K562 (cell line): ENCODE data around the gene SLC25A31.

Source experiments
- ARHGAP35 ChIP-seq: fragments of 450-650 bp; IDR thresholded peaks from 2 replicates; pipeline ENCODE4 v1.6.1; 2018; ENCODE audit not compliant: partially characterized antibody
- CHCHD3 ChIP-seq: fragments of 250-450 bp; sonication (Bioruptor Pico); IDR thresholded peaks from 2 replicates; pipeline ENCODE4 v2.1.2; 2022; ENCODE audit warnings: mild to moderate bottlenecking
- FOS ChIP-seq: IDR thresholded peaks from 3 replicates; pipeline ENCODE4 v1.6.1; 2011; ENCODE audit not compliant: insufficient read length; ENCODE audit errors: extremely low read depth
- HCFC1 ChIP-seq: IDR thresholded peaks from 2 replicates; pipeline ENCODE4 v1.6.1; 2012; ENCODE audit warnings: low read depth, low read length, improper control_type of control experiment
- HDAC3 ChIP-seq: fragments of 450-650 bp; IDR thresholded peaks from 2 replicates; pipeline ENCODE4 v1.6.1; 2018; ENCODE audit warnings: borderline replicate concordance, mild to moderate bottlenecking, moderate library complexity; ENCODE audit not compliant: partially characterized antibody
- NR2C1 ChIP-seq, 2 experiments: fragments of 450-650 bp; IDR thresholded peaks; 2 replicates each; pipeline ENCODE4 v1.6.1; 2017; ENCODE audit warnings: mild to moderate bottlenecking in 2 of 2, antibody characterized with exemption in 1 of 2, inconsistent platforms in 1 of 2, missing compliant biosample characterization in 1 of 2, missing genetic modification characterization in 1 of 2
- PTBP1 ChIP-seq: fragments of 200-400 bp; formaldehyde crosslinking; IDR thresholded peaks from 2 replicates; pipeline ENCODE4 v1.6.1; 2017; ENCODE audit warnings: low read depth, low read length
- SMAD1 ChIP-seq: fragments of 150-350 bp; IDR thresholded peaks from 2 replicates; pipeline ENCODE4 v1.6.1; 2014; ENCODE audit warnings: low read length, low read depth; ENCODE audit not compliant: partially characterized antibody
- TF ChIP-seq, protein P1 (sequence below): IDR thresholded peaks from 2 replicates; pipeline ENCODE4 v1.6.1; 2014; ENCODE audit warnings: antibody characterized with exemption
- TF ChIP-seq, protein P2 (sequence below), 3 experiments: IDR thresholded peaks in 2 of 3; conservative IDR thresholded peaks in 1 of 3; 2 replicates each; pipeline ENCODE4 v1.5.1; 2011 to 2012; ENCODE audit warnings: low read length in 3 of 3, mild to moderate bottlenecking in 3 of 3, control low read depth in 2 of 3, improper control_type of control experiment in 1 of 3, inconsistent platforms in 1 of 3, low read depth in 1 of 3, mixed read lengths in 1 of 3, moderate library complexity in 1 of 3; ENCODE audit not compliant: insufficient read depth in 2 of 3

DNA sequence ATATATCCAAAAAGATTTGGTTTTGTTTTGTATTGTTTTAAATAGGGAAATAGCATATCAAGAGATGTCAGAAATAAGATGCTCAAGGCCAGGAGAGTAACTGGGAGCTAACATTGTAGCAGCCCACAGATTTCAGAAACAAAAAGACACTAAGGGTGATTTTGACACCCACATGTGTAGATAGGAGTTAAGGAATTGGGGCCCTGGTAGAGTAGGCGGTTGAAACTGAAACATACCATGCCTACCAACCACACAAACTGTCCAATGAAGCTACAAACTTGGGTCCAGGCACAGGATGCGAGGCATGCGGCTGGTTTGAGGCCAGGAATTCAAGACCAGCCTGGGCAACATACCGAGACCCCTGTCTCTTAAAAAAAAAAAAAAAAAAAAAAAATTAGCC lies 45.6 kb downstream of the SLC25A31 start:
- no peak for TF ChIP-seq SMAD1
- TF ChIP-seq, protein P1, sequence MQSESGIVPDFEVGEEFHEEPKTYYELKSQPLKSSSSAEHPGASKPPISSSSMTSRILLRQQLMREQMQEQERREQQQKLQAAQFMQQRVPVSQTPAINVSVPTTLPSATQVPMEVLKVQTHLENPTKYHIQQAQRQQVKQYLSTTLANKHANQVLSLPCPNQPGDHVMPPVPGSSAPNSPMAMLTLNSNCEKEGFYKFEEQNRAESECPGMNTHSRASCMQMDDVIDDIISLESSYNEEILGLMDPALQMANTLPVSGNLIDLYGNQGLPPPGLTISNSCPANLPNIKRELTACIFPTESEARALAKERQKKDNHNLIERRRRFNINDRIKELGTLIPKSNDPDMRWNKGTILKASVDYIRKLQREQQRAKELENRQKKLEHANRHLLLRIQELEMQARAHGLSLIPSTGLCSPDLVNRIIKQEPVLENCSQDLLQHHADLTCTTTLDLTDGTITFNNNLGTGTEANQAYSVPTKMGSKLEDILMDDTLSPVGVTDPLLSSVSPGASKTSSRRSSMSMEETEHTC, result no peak
- TF ChIP-seq, protein P2, sequence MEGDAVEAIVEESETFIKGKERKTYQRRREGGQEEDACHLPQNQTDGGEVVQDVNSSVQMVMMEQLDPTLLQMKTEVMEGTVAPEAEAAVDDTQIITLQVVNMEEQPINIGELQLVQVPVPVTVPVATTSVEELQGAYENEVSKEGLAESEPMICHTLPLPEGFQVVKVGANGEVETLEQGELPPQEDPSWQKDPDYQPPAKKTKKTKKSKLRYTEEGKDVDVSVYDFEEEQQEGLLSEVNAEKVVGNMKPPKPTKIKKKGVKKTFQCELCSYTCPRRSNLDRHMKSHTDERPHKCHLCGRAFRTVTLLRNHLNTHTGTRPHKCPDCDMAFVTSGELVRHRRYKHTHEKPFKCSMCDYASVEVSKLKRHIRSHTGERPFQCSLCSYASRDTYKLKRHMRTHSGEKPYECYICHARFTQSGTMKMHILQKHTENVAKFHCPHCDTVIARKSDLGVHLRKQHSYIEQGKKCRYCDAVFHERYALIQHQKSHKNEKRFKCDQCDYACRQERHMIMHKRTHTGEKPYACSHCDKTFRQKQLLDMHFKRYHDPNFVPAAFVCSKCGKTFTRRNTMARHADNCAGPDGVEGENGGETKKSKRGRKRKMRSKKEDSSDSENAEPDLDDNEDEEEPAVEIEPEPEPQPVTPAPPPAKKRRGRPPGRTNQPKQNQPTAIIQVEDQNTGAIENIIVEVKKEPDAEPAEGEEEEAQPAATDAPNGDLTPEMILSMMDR (IDR thresholded peaks at IDR 0.05 in 2 of 3, conservative IDR thresholded peaks at IDR 0.05 in 1 of 3; ENCODE audit: insufficient read depth in 2 of 3, low read depth in 1 of 3, low read length in 3 of 3), result no peak
- TF ChIP-seq FOS, result no peak
- TF ChIP-seq HDAC3, result no peak
- no peak for TF ChIP-seq CHCHD3 (CRISPR knock-in tag)
- TF ChIP-seq NR2C1 (IDR thresholded peaks at IDR 0.05), result no peak
- no peak for TF ChIP-seq NR2C1 (tag; IDR thresholded peaks at IDR 0.05)
- TF ChIP-seq ARHGAP35, result no peak
- TF ChIP-seq PTBP1, result no peak
- TF ChIP-seq HCFC1, result no peak
